Measurements from ENCODE around the gene CMTM1.
"Not testable (repeated sequence)": the region's sequence is repeated elsewhere in the genome, so short reads cannot be mapped to it uniquely, and the experiment has no call there.

The CMTM1 gene

GRCh38 chr16:66608241-66609138, 42.3 kb downstream of the CMTM1 start:
- peak overlapping the region; percentile 44 for H3K27ac ChIP-seq
- peaks cover 52% of the 10 kb centered on the region for H3K36me3 ChIP-seq
- peak; percentile 92 for TF ChIP-seq CTCF (IDR thresholded peaks at IDR 0.05; ENCODE audit: low read depth, low read length)
- H3K9me3 ChIP-seq (ENCODE audit: severe bottlenecking): no peaks in the 10 kb centered on the region
- no peaks in the 10 kb centered on the region for H3K27me3 ChIP-seq (ENCODE audit: insufficient read depth, low read depth, severe bottlenecking)
- peak; percentile 91 for DNase-seq
- H3K4me3 ChIP-seq (ENCODE audit: low read depth, low read length): no peak overlapping the region

GRCh38 chr16:66609139-66609510, 42.9 kb downstream of the CMTM1 start:
- Histone ChIP-seq H3K4me3 (ENCODE audit: low read depth, low read length) (no peak overlapping the region), H3K36me3 (peaks cover 56% of the 10 kb centered on the region), H3K9me3 (ENCODE audit: severe bottlenecking) (no peaks in the 10 kb centered on the region), H3K27me3 (ENCODE audit: insufficient read depth, low read depth, severe bottlenecking) (no peaks in the 10 kb centered on the region), H3K27ac (no peak overlapping the region)
- TF ChIP-seq CTCF (IDR thresholded peaks at IDR 0.05; ENCODE audit: low read depth, low read length): no peak
- no peak for DNase-seq

GRCh38 chr16:66610111-66610820, 44.0 kb downstream of the CMTM1 start:
- Histone ChIP-seq H3K27me3 (ENCODE audit: insufficient read depth, low read depth, severe bottlenecking) (no peaks in the 10 kb centered on the region), H3K4me3 (ENCODE audit: low read depth, low read length) (no peak overlapping the region), H3K27ac (no peak overlapping the region), H3K9me3 (ENCODE audit: severe bottlenecking) (no peaks in the 10 kb centered on the region), H3K36me3 (peaks cover 68% of the 10 kb centered on the region)
- no peak for TF ChIP-seq CTCF (IDR thresholded peaks at IDR 0.05; ENCODE audit: low read depth, low read length)
- peak; percentile 25 for DNase-seq

GRCh38 chr16:66611911-66612310, 45.7 kb downstream of the CMTM1 start:
- H3K9me3 ChIP-seq (ENCODE audit: severe bottlenecking); H3K27me3 ChIP-seq (ENCODE audit: insufficient read depth, low read depth, severe bottlenecking); DNase-seq; H3K27ac ChIP-seq; H3K4me3 ChIP-seq (ENCODE audit: low read depth, low read length): not testable (repeated sequence)
- peaks cover 68% of the 10 kb centered on the region for H3K36me3 ChIP-seq

GRCh38 chr16:66612422-66612821, 46.2 kb downstream of the CMTM1 start:
- Histone ChIP-seq H3K36me3 (peaks cover 63% of the 10 kb centered on the region), H3K9me3 (ENCODE audit: severe bottlenecking) (no peaks in the 10 kb centered on the region), H3K27me3 (ENCODE audit: insufficient read depth, low read depth, severe bottlenecking) (no peaks in the 10 kb centered on the region), H3K4me3 (ENCODE audit: low read depth, low read length) (no peak overlapping the region), H3K27ac (no peak overlapping the region)
- DNase-seq: no peak
- no peak for TF ChIP-seq CTCF (IDR thresholded peaks at IDR 0.05; ENCODE audit: low read depth, low read length)

GRCh38 chr16:66614161-66614802, 48.0 kb downstream of the CMTM1 start:
- Histone ChIP-seq H3K27me3 (ENCODE audit: insufficient read depth, low read depth, severe bottlenecking) (no peaks in the 10 kb centered on the region), H3K27ac (no peak overlapping the region), H3K9me3 (ENCODE audit: severe bottlenecking) (no peaks in the 10 kb centered on the region), H3K36me3 (peaks cover 58% of the 10 kb centered on the region), H3K4me3 (ENCODE audit: low read depth, low read length) (no peak overlapping the region)
- no peak for TF ChIP-seq CTCF (IDR thresholded peaks at IDR 0.05; ENCODE audit: low read depth, low read length)
- no peak for DNase-seq
